C4-2B (cell line): ENCODE measurements around the gene ASCL3.

Experiments
- CTCF ChIP-seq: fragments of 450-650 bp; conservative IDR thresholded peaks from 2 replicates; pipeline ENCODE4 v1.5.1; 2017; ENCODE audit warnings: mild to moderate bottlenecking
- ZFX ChIP-seq: fragments of 450-650 bp; IDR thresholded peaks from 2 replicates; pipeline ENCODE4 v1.6.1; 2017

- TF ChIP-seq CTCF (no peak), ZFX (no peak)
These were observed 14.0 kb upstream of the ASCL3 start for GRCh38 chr11:8956860-8957259.
